Endodermal cell (in vitro differentiated cells): ENCODE results near the gene GATD1. TPM values are rescaled to one million over a fixed set of nuclear protein-coding genes. Genes with fewer than 3 reads are reported as not detected.

ENCODE experiments used
- DNase-seq: peaks from one replicate; pipeline ENCODE4 v3.0.0-alpha.2; 2017
- H3K27ac ChIP-seq: 2 replicates; pipeline ENCODE4 v1.5.1; 2013; ENCODE audit warnings: mild to moderate bottlenecking, low read depth, low read length, moderate library complexity
- H3K27me3 ChIP-seq: 2 replicates; pipeline ENCODE4 v1.6.1; 2013; ENCODE audit warnings: mild to moderate bottlenecking, low read length, moderate library complexity; ENCODE audit not compliant: insufficient read depth, control insufficient read depth, poor library complexity, severe bottlenecking
- H3K36me3 ChIP-seq: 2 replicates; pipeline ENCODE4 v1.7.0; 2013; ENCODE audit warnings: mild to moderate bottlenecking, low read length, moderate library complexity; ENCODE audit not compliant: control insufficient read depth, insufficient read depth
- H3K4me1 ChIP-seq: one replicate; pipeline ENCODE4 v1.7.0; 2013; ENCODE audit warnings: low read length; ENCODE audit not compliant: control insufficient read depth, insufficient read depth
- H3K4me3 ChIP-seq: 2 replicates; pipeline ENCODE4 v1.5.1; 2013; ENCODE audit warnings: mild to moderate bottlenecking, low read length, moderate library complexity
- H3K9ac ChIP-seq: 2 replicates; pipeline ENCODE4 v1.6.1; 2013; ENCODE audit warnings: mild to moderate bottlenecking, low read length, moderate library complexity; ENCODE audit not compliant: poor library complexity, severe bottlenecking; ENCODE audit errors: extremely low read depth
- H3K9me3 ChIP-seq: 2 replicates; pipeline ENCODE4 v1.6.1; 2013; ENCODE audit warnings: mild to moderate bottlenecking, low read length, moderate library complexity; ENCODE audit not compliant: control insufficient read depth
- H3K27ac Mint-ChIP-seq: 2 replicates; pipeline ENCODE4 v1.8.0; 2020; ENCODE audit warnings: mixed read lengths
- H3K27me3 Mint-ChIP-seq: 2 replicates; pipeline ENCODE4 v1.8.0; 2021; ENCODE audit warnings: mild to moderate bottlenecking, mixed read lengths; ENCODE audit not compliant: insufficient read depth
- H3K36me3 Mint-ChIP-seq: 2 replicates; pipeline ENCODE4 v1.8.0; 2020; ENCODE audit warnings: low read depth, mixed read lengths
- H3K4me1 Mint-ChIP-seq: 2 replicates; pipeline ENCODE4 v1.8.0; 2020; ENCODE audit warnings: mixed read lengths
- H3K4me3 Mint-ChIP-seq: 2 replicates; pipeline ENCODE4 v1.8.0; 2020; ENCODE audit warnings: mild to moderate bottlenecking, moderate library complexity, mixed read lengths
- H3K9me3 Mint-ChIP-seq: 2 replicates; pipeline ENCODE4 v1.8.0; 2020; ENCODE audit warnings: mild to moderate bottlenecking, mixed read lengths
- CTCF ChIP-seq: fragments of 200-600 bp; sonication (generic); conservative IDR thresholded peaks from 2 replicates; pipeline ENCODE4 v1.5.0; 2021; ENCODE audit warnings: antibody characterized with exemption, mild to moderate bottlenecking
- WGBS, 2 experiments: methylation state at CpG; one replicate each; pipeline versions ENCODE4 v1.1.5 to v1.1.7; 2013; ENCODE audit warnings: missing lambda C conversion rate in 2 of 2, mixed read lengths in 1 of 2; ENCODE audit not compliant: insufficient coverage in 1 of 2, insufficient read length in 1 of 2; 5-methylcytosine and 5-hydroxymethylcytosine counted together
- total RNA-seq, 2 donors: library from RNA; stranded (reverse); fragmentation: NEBNext Ultra II Directional in 1 of 2; extraction: Animal tissue kit (Norgen Biotek cat#: 25700) in 1 of 2; gene quantifications; 2 replicates in 1 of 2; 3 replicates in 1 of 2; pipeline ENCODE4 v1.2.1, GENCODE V29; 2021

Gene GATD1
- total RNA-seq, 2 donors from 2014 or later, result 57.2 to 63.2 TPM

- Mint-ChIP-seq H3K27me3 (no peaks in the 10 kb centered on the region), H3K36me3 (peaks cover 6% of the 10 kb centered on the region), H3K9me3 (no peaks in the 10 kb centered on the region), H3K4me1 (peaks cover 4% of the 10 kb centered on the region), H3K27ac (no peak overlapping the region), H3K4me3 (no peak overlapping the region)
- Histone ChIP-seq H3K36me3 (peaks cover 5% of the 10 kb centered on the region), H3K9me3 (no peaks in the 10 kb centered on the region), H3K4me3 (no peak overlapping the region), H3K9ac (no peak overlapping the region), H3K4me1 (peaks cover 4% of the 10 kb centered on the region), H3K27ac (no peak overlapping the region), H3K27me3 (no peaks in the 10 kb centered on the region)
- DNase-seq, result no peak
- WGBS, 2 experiments, result 98% methylated on average over 15 to 30 of the region's 30 CpGs
- TF ChIP-seq CTCF, result no peak
Observed at GRCh38 chr11:800473-800872, 23.2 kb upstream of the GATD1 start.

- H3K4me3 Mint-ChIP-seq, result no peak overlapping the region
Observed at GRCh38 chr11:799641-800316, 22.5 kb upstream of the GATD1 start.

GRCh38 chr11:798093-798713 lies 20.9 kb upstream of the GATD1 start, which contains the start of gene SLC25A22:
Gene SLC25A22 (minus strand): TSS chr11:798281. CDS start chr11:795006, 3,275 bp downstream.
- no peaks in the 10 kb centered on the region for H3K27me3 ChIP-seq
- H3K4me1 ChIP-seq, result peaks cover 4% of the 10 kb centered on the region
- H3K4me3 Mint-ChIP-seq, result peak within 1 kb of the TSS; percentile 76
- peaks cover 13% of the 10 kb centered on the region for H3K36me3 ChIP-seq
- H3K4me3 ChIP-seq, result peak within 1 kb of the TSS; percentile 87
- no peaks in the 10 kb centered on the region for H3K9me3 ChIP-seq
- peak within 1 kb of the TSS; percentile 85 for H3K27ac Mint-ChIP-seq
- peak within 1 kb of the TSS; percentile 74 for H3K9ac ChIP-seq
- peaks cover 7% of the 10 kb centered on the region for H3K36me3 Mint-ChIP-seq
- peak within 1 kb of the TSS; percentile 95 for H3K27ac ChIP-seq
- DNase-seq, result peak; percentile 92
- no peaks in the 10 kb centered on the region for H3K9me3 Mint-ChIP-seq
- TF ChIP-seq CTCF, result peak; percentile 88
- no peaks in the 10 kb centered on the region for H3K27me3 Mint-ChIP-seq
- H3K4me1 Mint-ChIP-seq, result peaks cover 4% of the 10 kb centered on the region
- 10 to 29% methylated on average over 21 to 69 of the region's 69 CpGs for WGBS, 2 experiments

More at GRCh38 chr11:799641-800316, 22.5 kb upstream of the GATD1 start:
- H3K4me3 ChIP-seq, result no peak overlapping the region
- H3K27ac ChIP-seq, result no peak overlapping the region
- TF ChIP-seq CTCF, result no peak
- H3K27ac Mint-ChIP-seq, result no peak overlapping the region
- H3K4me1 ChIP-seq, result peaks cover 4% of the 10 kb centered on the region
- peaks cover 4% of the 10 kb centered on the region for H3K4me1 Mint-ChIP-seq
- H3K9ac ChIP-seq, result no peak overlapping the region
- H3K36me3 Mint-ChIP-seq, result peaks cover 6% of the 10 kb centered on the region
- no peak for DNase-seq
- no peaks in the 10 kb centered on the region for H3K27me3 ChIP-seq
- no peaks in the 10 kb centered on the region for H3K9me3 ChIP-seq
- H3K9me3 Mint-ChIP-seq, result no peaks in the 10 kb centered on the region
- H3K36me3 ChIP-seq, result peaks cover 5% of the 10 kb centered on the region
- H3K27me3 Mint-ChIP-seq, result no peaks in the 10 kb centered on the region
- WGBS, 2 experiments, result 95 to 96% methylated on average over 15 to 32 of the region's 32 CpGs
